Thyroid gland (tissue), 4 donors: ENCODE measurements around the gene FOXJ3.

Experiments used
- CTCF ChIP-seq, 6 experiments: fragments of 200-600 bp in 3 of 6; fragments of 450-650 bp in 3 of 6; sonication (generic) in 3 of 6; IDR thresholded peaks; one replicate each; pipeline ENCODE4 v1.5.1; 2016 to 2019; ENCODE audit warnings: antibody characterized with exemption in 6 of 6, mild to moderate bottlenecking in 2 of 6, inconsistent platforms in 1 of 6, moderate library complexity in 1 of 6
- POLR2A ChIP-seq, 2 donors: fragments of 450-650 bp; IDR thresholded peaks; one replicate each; pipeline ENCODE4 v1.6.1; 2017; ENCODE audit warnings: antibody characterized with exemption in 2 of 2, mild to moderate bottlenecking in 2 of 2, moderate library complexity in 1 of 2

GRCh38 chr1:42290130-42290529 lies 44.9 kb downstream of the FOXJ3 start:
- no peak for TF ChIP-seq CTCF (IDR thresholded peaks at IDR 0.05)
- no peak for TF ChIP-seq POLR2A (IDR thresholded peaks at IDR 0.05)
